NCI-H510A treated with DMSO at 0.1 percent for 48 hours (cell line): ENCODE measurements around the gene MGAT4B.
A peak's percentile ranks its signal among the peaks of the same experiment; 100 is the strongest.

ENCODE experiments used
- DNase-seq: peaks from one replicate; lab custom pipeline; 2025; lab: John Stamatoyannopoulos, UW

The MGAT4B gene

DNA sequence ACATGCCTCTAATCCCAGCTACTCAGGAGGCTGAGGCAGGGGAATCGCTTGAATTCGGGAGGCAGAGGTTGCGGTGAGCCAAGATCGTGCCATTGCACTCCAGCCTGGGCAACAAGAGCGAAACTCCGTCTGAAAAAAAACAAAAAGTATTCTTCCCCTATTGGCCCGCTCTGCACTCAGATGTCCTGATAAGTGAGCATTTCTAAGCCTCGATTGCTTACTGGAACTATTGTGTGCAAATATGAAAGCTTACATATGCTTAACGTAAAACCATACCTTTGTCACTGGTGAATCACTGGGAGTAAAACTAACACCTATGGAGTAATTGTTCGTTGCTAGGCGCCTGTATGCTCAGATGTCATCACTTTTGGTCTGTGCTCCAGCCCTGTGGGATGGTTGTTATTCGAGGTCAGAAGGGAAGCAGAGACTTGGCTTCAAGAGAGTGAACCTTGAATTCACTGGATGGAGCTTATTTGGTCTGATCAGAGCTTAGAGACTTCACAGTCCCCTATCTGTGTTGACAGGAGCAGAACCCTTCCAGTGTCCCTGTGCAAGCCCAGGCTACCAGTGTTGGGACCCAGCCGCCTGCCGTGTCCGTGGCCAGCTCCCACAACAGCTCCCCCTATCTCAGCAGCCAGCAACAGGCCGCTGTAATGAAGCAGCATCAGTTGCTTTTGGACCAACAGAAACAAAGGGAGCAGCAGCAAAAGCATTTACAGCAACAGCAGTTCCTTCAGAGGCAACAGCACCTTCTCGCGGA, 38.2 kb downstream of the MGAT4B start:
- DNase-seq: no peak

DNA sequence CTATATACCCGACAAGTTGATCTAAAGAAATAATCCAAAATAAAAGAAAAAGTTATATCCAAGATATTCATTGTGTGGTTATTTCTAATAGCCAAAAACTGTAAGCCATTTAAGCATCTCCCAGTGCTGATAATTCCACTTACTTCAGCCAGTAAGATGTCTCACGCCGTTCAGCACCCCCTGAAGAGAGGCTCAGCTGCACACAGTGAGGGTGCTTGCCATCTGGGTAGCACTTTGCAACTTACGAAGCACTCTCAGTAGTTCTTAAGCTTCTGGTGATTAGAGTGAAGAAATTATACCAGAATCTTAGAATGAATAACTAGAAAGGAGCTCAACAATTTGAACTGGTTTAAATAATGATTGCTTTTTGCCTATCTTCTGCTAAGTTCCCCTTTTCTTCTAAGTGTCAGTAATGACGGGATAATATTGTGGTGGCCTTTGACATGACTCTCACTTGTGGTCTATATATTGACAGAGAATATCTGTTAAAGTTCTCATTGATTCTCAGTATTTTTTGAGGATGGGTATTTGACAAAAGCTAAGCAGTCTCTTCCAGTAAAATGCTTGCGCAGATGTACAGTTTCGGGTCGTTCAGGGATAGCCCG, 39.1 kb downstream of the MGAT4B start:
- no peak for DNase-seq

DNA sequence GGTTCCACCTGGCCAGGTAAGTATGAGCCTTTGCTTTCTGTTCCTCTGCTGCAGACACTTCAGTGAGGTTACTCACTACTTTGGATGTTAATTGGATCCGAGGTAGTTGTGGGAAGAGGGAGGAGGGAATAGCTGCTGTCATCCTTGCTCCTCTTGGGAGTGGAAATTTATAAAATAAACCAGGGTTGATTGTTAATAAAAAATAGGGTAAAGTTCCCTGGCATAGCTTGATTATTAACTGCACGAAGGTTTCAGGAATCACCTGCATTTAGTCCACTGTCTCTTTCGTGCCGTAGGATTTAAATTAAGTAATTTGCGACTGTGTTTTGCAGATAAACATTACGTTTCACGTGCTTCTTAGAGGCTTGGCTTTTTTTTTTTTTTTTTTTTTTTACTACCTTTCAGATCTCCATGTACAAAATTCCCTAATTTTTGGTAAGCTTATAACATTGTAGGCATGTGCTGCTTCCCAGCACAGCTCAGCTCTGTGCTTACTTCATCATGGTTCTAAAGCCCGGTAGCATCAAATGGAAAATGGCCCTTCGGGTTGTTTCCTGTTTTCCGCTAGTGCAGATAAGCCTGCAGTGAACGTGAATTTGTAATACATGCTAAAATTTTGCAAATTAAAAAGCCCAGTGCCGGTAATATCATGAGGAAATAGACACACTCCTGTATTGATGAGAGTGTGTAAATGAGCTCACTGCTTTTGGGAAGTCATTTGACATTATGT, 39.8 kb downstream of the MGAT4B start:
- DNase-seq: no peak

DNA sequence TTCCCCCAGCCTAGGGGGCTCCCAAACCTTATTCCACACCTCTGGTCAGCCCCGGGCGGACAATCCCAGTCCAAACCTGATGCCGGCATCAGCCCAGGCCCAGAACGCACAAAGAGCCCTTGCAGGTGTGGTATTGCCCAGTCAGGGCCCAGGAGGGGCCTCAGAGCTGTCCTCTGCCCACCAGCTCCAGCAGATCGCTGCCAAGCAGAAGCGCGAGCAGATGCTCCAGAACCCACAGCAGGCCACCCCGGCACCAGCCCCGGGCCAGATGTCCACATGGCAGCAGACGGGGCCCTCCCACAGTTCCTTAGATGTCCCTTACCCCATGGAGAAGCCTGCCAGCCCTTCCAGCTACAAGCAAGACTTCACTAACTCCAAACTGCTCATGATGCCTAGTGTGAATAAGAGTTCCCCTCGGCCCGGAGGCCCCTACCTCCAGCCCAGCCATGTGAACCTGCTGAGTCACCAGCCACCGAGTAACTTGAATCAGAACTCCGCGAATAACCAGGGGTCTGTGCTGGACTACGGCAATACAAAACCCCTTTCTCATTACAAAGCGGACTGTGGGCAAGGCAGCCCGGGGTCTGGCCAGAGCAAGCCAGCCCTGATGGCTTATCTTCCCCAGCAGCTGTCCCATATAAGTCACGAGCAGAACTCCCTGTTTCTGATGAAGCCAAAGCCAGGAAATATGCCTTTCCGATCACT, 40.5 kb downstream of the MGAT4B start:
- DNase-seq: no peak

DNA sequence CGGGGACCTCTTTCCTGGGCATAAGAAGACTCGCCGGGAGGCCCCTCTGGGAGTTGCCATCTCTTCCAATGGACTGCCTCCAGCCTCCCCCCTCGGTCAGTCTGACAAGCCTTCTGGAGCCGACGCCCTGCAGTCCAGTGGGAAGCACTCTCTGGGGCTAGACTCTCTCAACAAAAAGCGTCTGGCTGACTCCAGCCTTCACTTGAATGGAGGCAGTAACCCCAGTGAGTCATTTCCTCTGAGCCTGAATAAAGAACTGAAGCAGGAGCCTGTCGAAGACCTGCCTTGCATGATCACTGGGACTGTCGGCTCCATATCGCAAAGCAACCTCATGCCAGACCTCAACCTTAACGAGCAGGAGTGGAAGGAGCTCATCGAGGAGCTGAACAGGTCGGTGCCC, 41.3 kb downstream of the MGAT4B start:
- DNase-seq: no peak

DNA sequence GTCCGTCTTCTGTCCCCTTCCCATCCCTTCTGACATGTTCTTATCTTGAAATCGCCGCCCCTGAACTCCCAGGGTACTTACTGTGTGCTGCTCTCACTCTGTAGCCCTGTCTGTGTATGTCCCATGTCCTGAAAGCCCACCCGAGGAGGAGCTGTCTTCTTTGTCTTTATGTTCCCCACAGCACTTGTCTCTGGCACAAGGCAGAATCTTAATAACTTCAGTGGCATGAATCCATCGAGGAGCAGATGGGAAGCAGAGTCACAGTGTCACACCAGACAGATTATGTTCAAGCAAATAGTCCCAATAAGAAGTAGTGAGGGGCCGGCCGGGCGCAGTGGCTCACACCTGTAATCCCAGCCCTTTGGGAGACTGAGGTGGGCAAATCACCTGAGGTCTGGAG, 42.6 kb downstream of the MGAT4B start:
- DNase-seq: no peak

DNA sequence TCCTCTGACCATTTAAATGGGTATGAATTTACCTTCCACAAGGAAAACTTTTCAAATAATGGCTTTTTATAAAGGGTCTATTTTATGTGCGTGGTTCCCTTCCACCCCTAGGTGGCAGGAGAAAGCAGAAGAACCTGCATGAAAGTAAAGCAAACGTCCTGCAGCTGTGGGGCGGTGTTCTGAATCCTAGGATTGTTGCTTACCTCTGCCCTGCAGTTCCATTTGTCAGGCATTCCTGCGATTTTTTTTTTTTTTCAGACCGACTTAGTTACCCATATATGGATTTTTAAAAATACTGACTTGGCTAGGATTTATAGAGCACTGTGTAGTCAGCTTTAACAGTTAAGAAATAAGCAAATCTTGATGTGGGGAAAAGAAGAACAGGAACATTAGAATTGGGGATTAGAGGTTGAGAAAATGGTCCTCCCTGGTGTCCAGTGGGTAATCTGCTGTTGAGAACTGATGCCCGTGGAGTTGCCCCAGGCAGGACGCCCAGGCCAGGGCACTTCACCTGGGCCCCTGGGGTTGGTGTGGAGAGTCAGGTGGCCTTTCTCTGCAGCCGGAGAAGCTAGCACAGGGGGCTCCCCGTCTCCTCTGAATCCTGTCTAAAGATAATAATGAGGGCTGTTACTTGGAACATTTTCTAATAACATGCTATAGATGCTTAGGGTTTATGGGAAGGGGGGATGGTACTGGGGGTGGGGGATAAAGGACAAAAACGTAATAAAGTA, 43.3 kb downstream of the MGAT4B start:
- peak; percentile 31 for DNase-seq

DNA sequence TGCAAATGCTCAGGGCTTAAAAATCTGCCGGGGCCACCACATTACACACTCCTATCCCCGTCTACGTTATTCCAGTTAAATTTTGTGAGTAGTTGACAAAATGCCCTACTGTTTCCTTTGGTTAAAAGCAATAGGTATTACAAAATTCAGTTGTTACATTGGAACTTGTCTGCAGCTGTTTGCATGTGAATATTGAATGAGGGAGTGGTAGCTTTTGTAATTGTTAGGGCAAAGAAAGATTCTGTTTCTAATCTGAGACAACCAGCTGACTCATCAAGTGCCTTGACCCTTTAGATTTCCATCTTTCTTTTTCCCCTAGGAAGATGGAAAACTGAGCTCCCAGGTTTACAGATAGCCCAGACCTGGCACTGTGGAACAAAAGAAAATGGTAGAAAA, 43.9 kb downstream of the MGAT4B start:
- no peak for DNase-seq

DNA sequence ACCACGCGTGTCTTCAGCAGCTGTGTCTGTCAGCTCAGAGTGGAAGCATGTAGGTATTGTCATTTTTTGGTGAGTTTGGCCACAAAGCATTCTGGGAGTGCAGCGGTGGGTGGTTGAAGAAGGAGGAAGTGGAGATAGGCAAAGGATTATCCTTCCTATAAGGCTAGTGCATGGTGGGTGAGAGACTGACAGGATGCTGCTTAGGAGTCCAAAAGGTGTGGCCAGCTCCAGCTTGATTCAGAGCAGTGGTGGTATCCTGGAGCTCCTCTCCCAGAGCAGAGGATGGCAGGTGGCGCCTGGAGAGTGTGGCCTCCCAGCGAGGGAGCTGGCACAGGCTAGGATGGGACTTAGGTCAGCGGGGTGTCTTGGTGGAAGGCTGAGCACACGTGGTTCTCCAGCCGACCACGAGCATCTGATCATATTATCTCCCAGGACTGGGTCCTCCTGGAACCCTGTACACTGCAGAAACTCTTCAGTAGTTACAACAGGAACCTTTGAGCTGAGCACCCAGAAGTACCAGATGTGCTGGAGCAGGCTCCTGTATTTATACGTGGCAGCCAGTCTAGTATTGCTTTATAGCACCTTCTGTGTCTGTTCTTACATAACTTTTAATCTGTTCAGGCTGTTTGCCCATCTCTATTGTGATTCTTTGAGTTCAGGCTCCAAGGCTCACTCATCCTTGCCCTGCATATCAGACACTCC, 44.4 kb downstream of the MGAT4B start:
- DNase-seq: peak; percentile 32

DNA sequence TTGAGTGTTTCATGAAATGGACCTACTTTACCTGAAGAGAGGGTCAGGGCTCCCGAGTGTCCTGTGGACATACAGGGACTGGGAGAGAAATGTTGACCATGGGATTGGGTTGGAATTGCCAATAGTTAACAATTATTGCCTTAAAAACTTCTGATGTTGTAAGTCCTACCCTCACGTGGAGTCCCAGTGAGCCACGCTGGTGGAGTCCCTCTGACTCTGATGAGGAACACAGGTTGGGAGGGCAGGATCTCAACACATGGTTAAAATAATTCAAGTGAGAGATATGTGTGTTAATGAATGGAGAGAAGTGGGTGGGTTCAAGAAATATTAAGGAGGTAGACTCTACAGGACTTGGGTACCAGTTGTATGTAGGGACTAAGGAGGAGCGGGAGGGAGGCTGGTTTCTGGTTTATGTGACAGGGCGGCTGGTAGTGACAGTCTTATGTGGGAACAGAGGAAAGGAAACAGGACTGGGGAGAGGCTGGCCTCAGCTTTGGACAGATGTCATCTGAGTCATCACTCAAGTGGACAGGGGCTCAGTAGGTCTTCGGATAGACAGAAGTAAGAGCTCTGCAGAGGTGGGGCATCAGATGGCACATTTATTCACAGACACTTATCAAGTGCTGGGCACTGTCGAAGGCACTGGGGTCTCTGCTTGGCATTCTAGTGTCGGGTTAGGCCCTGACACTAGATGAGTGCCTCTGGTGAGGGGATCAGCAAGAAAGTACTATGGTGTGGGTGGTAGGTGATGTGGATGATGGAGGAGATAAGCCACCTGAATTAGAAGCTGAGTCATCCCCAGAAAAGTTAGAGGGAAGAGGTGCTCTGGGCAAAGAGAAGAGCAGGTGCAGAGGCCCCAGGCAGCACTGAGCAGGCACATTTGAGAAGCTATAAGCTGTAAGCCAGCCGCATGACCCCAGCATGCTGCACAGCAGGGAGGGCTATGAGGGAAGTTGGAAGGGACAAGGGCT, 46.8 kb downstream of the MGAT4B start:
- DNase-seq: peak; percentile 45

DNA sequence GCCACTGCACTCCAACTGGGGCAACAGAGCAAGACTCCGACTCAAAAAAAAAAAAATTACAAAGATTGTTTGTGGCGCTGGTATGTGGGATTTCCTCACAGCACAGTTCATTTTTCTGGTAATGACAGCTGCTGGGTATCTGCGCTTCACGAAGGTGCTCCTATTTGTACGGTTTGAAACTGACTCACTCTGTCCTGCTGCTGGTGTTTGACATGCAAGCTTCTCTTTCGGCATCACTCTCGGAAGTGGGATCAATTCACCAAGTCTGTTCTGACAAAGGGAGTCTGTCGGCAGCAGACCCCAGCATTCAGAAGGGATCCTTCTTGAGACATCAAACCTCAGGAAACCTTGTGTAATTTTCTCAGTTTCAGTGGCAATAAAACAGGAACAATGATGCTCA, 47.7 kb downstream of the MGAT4B start:
- no peak for DNase-seq

DNA sequence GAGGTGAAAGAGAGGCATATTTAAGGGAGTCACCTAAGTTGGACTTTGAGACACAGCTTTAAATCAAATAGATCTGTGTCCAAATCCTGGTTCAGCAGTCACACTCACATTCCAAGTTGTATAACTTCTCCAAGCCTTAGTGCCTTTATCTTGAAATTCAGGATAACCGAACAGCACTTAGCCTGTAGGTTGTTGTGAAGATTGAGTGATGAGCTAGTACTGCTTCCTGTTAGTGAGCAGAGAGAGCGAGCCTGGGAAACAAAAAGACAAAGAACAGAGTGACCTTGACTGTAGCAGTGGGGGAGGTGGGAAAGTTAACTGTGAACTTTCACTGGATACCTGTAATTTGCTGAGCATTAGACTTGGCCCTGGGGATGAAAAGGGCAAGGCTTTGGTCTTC, 51.6 kb downstream of the MGAT4B start:
- DNase-seq: no peak

DNA sequence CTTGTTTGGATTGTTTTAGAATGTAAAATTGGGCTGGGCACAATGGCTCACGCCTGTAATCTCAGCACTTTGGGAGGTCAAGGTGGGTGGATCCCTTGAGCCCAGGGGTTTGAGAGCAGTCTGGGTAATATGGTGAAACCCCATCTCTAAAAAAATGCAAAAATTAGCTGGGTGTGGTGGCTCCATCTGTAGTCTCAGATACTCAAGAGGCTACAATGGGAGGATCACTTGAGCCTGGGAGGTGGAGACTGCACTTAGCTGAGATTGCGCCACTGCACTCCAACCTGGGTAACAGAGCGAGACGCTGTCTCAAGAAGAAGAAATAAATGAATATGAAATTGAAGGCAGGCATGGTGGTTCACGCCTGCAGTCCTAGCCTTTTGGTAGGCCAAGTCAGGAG, 52.7 kb downstream of the MGAT4B start:
- no peak for DNase-seq

DNA sequence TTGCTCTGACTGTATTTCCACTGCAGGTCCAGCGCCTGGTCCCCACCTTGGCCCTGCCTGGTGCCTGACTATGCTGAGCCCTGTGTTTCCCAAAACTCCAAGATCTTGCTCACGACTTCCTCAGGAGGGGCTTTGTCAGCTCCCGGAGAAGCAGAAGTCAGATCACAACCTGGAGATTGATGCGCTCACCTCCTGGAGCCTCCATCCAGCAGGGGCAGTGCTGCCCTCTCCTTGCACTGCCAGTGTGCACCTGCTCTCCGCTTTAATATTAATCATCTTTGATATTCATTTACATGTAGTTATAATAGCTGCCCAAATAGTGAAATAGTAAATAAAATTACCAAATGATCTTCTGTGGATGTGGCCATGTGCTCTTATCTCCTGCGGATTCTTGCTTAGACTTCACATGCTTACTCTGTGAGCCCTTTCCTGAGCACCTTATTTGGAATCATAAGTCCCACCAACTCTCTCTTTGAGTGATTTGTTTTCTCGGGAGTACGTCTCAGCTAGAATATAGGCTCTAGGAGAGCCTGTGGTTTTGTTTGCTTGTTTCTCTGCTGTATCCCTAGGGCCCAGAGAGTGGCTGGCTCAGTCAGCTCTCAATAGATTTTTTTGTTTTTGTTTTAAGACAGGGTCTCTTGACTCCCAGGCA, 56.7 kb downstream of the MGAT4B start:
- no peak for DNase-seq

DNA sequence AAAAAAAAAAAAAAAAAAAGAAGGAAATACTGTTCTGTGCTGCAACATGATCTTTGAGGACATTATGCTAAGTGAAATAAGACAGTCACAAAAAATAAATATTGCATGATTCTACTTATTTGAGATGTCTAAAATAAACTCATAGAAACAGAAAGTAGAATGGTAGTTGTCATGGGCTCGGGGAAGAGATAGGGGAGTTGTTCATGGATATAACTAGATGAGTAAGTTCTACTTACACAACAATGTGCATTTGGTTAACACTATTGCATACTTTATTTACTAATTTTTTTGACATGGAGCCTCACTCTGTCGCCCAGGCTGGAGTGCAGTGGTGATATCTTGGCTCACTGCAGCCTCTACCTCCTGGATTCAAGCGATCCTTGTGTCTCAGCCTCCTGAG, 58.9 kb downstream of the MGAT4B start:
- DNase-seq: no peak
